NCI-H2196 treated with DMSO at 0.1 percent for 48 hours (cell line): ENCODE data around the gene ZMIZ1.

ENCODE experiments used
- DNase-seq: peaks from one replicate; lab custom pipeline; 2025; ENCODE audit not compliant: unreplicated experiment; lab: John Stamatoyannopoulos, UW

The ZMIZ1 gene

DNA sequence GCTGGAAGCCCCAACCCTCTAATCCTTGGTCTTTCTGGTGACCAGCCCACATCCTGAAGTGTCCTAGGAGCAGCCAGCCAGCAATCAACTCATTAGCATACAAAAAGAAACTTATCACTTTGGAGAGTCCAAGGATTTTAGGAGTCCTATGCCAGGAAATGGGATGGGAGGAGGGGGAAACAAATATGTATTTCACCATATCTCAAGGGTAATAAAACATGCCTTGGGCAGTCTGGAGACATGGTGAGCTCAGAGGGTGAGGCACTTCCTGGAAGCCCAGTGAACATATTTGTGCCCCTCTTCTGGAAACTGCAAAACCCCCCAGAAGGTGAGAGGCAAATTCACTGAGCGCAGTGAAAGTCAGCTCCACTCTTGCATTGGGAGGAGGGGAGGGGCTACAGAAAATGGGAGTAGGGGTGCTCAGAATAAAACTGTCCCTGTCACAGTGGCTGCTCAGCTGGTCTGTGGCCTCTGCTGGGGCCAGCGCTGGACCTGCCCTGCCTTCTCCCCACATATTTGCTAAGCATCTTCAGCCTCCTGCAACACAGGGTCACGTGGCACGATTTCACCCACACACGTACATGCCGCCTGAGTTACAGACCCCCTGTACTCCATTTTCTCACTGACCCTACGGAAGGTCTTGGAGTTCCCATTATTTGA, 17.7 kb upstream of the ZMIZ1 start:
- DNase-seq: no peak

- DNase-seq: no peak
Measured at GRCh38 chr10:79051766-79052165, 17.0 kb upstream of the ZMIZ1 start.

- DNase-seq: no peak
Measured at GRCh38 chr10:79052291-79053080, 16.3 kb upstream of the ZMIZ1 start.

DNA sequence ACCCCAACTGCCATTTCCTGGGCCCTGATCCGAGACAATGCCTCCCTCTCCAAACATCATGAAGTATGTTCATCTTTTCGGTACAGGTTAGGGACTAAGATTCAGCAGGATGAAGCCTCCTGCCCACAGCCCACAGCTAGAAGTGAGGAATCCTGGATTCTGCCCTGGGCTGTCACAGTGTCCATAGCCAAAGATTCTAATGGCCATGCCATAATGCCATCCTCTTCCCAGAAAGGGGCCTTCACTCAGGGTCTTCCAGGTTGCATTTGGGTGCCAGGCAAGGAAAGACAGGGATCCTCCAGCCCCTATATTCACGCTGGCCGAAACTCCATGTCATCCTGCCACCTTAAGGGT, 15.7 kb upstream of the ZMIZ1 start:
- DNase-seq: no peak

DNA sequence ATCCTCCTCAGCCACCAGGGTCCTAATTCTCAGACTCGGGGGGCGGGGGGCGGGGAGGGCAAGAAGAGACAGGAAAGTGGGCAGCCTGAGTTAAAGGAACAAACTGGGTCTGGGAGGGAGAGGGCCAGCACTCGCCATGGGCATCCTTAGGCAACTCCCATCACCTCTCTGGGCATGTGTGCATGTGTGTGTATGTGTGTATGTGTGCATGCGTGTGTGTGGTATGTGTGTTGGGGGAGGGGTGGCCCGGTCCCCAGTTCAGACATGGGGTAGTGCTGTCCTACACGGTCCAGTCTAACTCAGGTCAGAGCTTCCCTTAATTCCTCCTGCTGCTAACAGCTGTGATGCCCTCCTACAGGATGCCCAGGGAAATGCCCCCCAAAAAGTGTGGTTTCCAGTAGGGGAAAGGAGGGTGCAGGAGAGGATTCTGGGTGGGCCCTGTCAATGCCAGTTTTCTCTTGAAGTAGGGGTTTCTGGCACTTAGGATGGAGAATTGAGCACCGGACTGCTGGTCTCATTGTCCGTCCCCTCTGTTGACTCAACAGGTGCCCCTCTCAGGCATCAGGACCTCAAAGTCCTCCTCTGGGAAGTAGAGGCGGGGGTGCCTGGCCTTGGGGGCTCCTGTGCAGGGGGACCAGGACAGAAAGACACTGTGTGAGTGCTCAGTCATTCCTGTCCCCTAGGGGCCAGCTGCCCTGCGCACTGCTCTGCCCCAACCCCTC, 15.1 kb upstream of the ZMIZ1 start:
- DNase-seq: no peak

DNA sequence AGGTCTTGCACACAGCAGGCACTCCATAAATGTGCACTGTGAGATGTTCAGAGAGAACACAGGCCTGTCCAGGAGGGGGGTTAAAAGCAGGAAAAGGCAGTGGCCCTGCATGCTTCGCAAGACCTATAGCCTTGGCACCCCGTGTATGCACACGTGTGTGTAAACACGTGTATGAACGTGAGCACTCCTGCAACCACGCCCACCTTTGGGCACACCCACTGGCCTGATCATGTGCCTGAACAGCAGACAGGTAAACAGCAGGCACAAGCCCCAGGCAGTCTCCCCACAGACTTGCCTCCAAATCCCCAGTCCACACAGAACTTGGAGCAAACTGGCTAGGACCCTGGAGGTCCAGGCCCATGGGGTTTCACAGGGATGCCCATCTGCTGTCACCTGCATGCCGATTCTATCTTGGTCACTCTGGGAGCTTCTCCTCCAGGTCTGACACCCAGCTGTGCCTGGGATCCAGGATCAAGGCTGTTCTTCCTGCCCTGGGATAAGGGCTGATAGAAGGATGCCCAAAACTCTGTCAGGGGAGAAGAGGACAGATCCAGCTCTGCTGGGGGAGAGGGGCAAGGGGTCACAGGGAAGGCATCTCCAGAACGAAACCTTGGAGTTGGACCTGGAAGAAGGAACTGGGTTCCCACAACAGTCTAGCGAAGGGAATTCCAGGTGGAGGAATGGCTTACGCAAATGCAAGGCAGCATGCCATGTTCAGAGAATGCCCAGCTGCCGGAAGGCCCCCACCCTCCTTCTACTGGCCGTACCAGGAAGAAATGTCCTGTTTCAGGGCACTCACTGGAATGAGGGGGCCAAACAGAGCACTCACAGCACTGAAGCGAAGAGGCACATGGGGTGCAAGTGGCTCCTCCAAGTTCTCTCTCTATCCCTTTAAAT, 14.3 kb upstream of the ZMIZ1 start:
- no peak for DNase-seq

DNA sequence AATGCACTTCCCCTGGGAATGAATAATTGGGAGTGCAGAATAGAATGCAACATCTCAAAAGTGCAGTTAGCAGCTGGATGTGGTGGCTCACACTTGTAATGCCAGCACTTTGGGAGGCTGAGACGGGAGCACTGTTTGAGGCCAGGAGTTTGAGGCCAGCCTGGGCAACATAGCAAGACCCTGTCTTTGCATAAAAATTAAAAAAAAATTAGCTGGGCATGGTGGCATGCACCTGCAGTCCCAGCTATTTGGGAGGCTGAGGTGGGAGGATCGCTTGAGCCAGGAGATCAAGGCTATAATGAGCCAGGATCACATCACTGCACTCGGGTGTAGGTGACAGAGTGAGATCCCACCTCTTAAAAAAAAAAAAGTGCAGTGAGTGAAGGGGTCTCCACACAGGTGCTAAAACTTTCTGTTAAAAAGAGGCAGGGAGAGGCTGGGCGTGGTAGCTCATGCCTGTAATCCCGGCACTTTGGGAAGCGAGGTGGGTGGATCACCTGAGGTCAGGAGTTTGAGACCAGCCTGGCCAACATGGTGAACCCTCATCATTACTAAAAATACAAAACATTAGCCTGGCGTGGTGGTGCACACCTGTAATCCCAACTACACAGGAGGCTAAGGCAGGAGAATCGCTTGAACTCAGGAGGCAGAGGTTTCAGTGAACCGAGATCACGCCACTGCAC, 13.5 kb upstream of the ZMIZ1 start:
- no peak for DNase-seq

DNA sequence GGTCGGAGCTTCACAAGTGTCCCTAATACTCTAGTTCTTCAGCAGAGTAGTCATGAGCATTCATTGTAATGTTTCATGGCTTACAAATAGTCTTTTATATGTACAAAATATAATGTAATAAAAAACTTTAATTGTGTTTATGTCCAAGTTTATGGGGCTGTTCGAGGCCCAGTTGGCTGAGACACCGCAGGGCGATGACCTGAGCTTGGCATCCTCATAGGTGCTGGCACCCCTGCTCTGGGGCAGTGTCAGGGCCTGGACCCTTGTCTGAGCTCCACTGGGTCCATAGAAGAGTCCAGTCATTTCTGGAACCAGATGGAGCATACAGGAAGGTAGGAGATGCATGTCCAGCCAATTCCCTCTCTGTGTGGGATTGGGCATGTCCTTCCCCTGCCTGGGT, 12.9 kb upstream of the ZMIZ1 start:
- DNase-seq: no peak

DNA sequence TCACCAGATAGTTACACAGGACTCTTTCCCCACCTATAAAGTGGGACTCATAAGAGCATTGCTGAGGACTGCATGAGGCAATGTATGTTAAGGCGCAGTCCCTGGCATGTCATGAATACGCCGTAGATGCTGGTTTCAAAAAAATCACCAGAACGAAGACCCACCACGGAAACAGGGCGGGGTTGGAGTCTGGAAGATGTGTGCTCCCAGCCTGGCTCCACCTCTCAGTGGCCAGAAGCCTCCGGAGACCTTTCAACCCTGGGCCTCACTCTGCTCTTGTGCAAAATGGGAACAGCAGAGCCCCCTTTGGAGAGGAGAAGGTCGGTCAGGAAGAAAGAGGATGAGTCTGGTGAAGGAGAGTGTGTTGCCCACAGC, 12.4 kb upstream of the ZMIZ1 start:
- DNase-seq: no peak

DNA sequence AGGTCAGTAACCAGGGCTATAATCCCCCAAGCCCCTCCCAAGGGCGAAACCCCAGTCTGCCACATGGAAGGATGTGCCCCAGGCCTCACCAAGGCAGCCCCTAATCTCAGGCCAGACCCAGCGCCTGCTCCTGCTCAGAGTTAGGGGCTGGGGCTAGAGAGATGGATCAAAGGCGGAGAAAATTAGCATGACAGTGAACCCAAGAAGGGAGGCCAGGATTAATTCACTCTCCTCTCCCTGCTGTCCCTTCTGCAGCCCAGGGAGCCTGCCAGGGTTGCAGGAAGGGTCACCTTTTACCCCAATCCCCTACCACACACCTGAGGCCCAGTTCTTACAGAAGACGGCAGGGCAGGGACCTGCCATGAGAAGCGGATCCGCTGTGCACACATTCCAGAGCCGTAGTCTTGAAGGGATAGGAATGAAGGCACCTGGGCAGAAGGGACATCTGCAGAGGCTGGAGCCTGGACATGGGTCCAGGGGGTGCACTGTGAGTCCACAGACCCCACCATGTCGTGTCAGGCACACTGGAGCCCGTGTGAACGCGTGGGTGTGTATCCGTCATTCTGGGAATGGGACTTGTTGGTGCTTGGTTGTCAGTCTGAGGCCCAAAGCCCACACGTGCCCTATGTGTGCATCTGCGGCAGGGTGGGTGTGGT, 11.9 kb upstream of the ZMIZ1 start:
- DNase-seq: no peak

- no peak for DNase-seq
Measured at GRCh38 chr10:79057481-79058275, 11.1 kb upstream of the ZMIZ1 start.

DNA sequence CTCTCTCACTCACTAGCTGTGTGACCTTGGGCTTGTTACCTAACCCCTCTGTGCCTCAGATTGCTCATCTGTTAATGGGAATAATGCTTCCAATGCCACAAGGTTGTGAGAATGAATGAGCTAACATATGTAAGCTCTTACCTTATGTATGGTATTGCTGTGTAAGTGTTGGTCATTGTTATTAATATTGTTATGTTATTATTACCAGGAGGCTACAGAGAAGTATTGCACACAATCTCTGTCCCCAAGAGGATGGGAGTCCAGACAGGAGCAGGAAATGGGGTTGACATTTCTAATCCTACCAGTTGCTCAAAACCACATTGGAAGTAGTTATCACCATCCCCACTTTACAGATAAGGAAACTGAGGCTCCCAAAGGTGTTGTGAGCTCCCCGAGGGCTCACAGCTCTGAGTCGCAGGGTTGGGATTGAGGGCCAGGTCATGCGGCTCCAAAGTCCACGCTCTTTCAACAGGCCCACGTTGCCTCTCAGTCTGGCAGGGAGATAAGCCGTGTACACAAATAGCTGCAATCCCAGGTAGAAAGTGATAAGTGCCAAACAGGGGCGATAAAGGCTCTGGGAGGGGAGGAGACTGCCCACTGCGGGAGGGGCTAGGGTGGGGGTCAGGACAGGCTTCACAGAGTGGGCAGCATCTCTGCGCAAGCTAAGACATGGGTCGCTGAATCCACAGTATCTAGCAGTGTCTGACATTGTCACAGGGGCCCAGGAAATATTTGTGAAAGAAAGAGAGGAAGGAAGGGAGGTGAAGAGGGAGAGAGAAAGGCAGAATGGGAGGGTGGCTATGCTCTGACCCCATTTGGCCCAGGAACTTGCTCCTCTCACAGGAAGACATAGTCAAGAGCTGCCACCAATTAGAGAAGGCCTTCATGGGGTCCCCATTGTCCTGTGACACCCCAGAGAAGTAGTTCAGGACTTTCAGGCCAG, 9.6 kb upstream of the ZMIZ1 start:
- DNase-seq: no peak

GRCh38 chr10:79059859-79060379, 8.8 kb upstream of the ZMIZ1 start:
- no peak for DNase-seq

GRCh38 chr10:79060641-79061255, 8.0 kb upstream of the ZMIZ1 start:
- DNase-seq: no peak

- DNase-seq: no peak
Measured at GRCh38 chr10:79061441-79062315, 7.1 kb upstream of the ZMIZ1 start.

DNA sequence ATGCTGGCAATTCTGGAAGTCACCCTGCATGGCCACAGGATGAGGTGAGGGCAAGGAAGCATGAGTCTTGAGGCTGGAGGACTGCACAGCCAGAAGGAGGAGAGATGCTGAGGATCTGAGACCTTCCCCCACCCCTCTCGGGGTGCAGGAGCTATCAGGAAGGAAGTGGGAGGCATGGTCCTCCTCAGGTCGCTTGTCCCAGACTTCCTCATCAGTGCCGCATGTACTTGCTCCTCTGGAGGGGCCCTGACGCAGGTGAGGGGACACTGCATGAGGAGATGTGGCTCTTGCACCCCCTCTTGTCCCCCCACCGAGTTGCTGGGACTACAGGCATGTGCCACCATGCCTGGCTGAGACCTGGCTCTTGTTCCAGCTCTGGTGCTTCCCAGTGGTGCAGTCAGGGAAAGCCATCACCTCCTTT, 5.7 kb upstream of the ZMIZ1 start:
- DNase-seq: no peak
